A673 (cell line): Measurements from ENCODE around the gene CDH23. TPM values are rescaled to one million over a fixed set of nuclear protein-coding genes. Genes with fewer than 3 reads are reported as not detected.

Experiments used
- BruUV-seq: library from RNA; stranded (reverse); fragments of 400-500 nt; replicated peaks from 2 replicates; lab custom pipeline; 2021; lab: Mats Ljungman, UMichigan
- CTCF ChIA-PET: fragments of 300-600 bp; sonication (Branson Sonifier 250); formaldehyde crosslinking; loops from one replicate; lab custom pipeline; 2022; ENCODE audit warnings: antibody characterized with exemption; lab: Charles Lee
- POLR2A ChIA-PET: fragments of 300-600 bp; sonication (Branson Sonifier 250); formaldehyde crosslinking; loops from one replicate; lab custom pipeline; 2022; ENCODE audit warnings: antibody characterized with exemption; ENCODE audit not compliant: low non-redundant PET; lab: Charles Lee
- DNase-seq: peaks from one replicate; pipeline ENCODE4 v3.0.0-alpha.2; 2015; ENCODE audit warnings: low spot score
- H3K27ac ChIP-seq: fragments of 200-600 bp; sonication (generic); 2 replicates; pipeline ENCODE4 v1.5.1; 2016; ENCODE audit warnings: mixed run types, low read depth, mild to moderate bottlenecking, mixed read lengths, antibody characterized with exemption, low read length; ENCODE audit not compliant: poor library complexity, severe bottlenecking
- H3K27me3 ChIP-seq: fragments of 200-600 bp; sonication (generic); replicated peaks from 2 replicates; pipeline ENCODE4 v1.6.1; 2017; ENCODE audit warnings: mixed run types, low read depth, mild to moderate bottlenecking, mixed read lengths, antibody characterized with exemption, low read length; ENCODE audit not compliant: insufficient read depth, poor library complexity
- H3K36me3 ChIP-seq: fragments of 200-600 bp; sonication (generic); 2 replicates; pipeline ENCODE4 v1.6.1; 2016; ENCODE audit warnings: mixed run types, mild to moderate bottlenecking, mixed read lengths, antibody characterized with exemption, low read length; ENCODE audit not compliant: insufficient read depth, poor library complexity, severe bottlenecking
- H3K4me1 ChIP-seq: fragments of 200-600 bp; sonication (generic); 2 replicates; pipeline ENCODE4 v1.6.1; 2017; ENCODE audit warnings: mixed run types, mild to moderate bottlenecking, mixed read lengths, antibody characterized with exemption, low read length; ENCODE audit not compliant: insufficient read depth, poor library complexity, severe bottlenecking
- H3K4me3 ChIP-seq: fragments of 200-600 bp; sonication (generic); 2 replicates; pipeline ENCODE4 v1.5.1; 2016; ENCODE audit warnings: low read depth, mixed run types, mild to moderate bottlenecking, mixed read lengths, low read length; ENCODE audit not compliant: poor library complexity, severe bottlenecking
- H3K9me3 ChIP-seq: fragments of 200-600 bp; sonication (generic); 2 replicates; pipeline ENCODE4 v1.6.1; 2016; ENCODE audit warnings: mixed run types, low read depth, mild to moderate bottlenecking, mixed read lengths, antibody characterized with exemption, low read length; ENCODE audit not compliant: poor library complexity, severe bottlenecking
- CTCF ChIP-seq: fragments of 300-800, 200-600 bp; sonication (generic); conservative IDR thresholded peaks from 2 replicates; pipeline ENCODE4 v1.5.1; 2017; ENCODE audit warnings: low read depth, mild to moderate bottlenecking, antibody characterized with exemption, low read length, moderate library complexity, mixed read lengths
- EZH2 ChIP-seq: fragments of 200-600 bp; sonication (generic); IDR thresholded peaks from 2 replicates; pipeline ENCODE4 v1.6.1; 2017; ENCODE audit warnings: borderline replicate concordance, low read depth, mild to moderate bottlenecking, mixed read lengths, antibody characterized with exemption, low read length; ENCODE audit not compliant: poor library complexity, severe bottlenecking
- intact Hi-C: fragments of 100-400 bp; cut with micrococcal nuclease; formaldehyde crosslinking; loops from one replicate; pipeline ENCODE4 v1.10.0; 2022; ENCODE audit not compliant: unreplicated experiment
- total RNA-seq: library from RNA; stranded (reverse); gene quantifications from 2 replicates; pipeline ENCODE4 v1.2.3, GENCODE V29; 2021

The CDH23 gene
- total RNA-seq, 1 experiment from 2014 or later, result 49.7 TPM

GRCh38 chr10:71666639-71667386 is 270.1 kb downstream of the CDH23 start:
- intact Hi-C loops, result no loop called here
- TF ChIP-seq EZH2 (no peak), CTCF (no peak)
- no peaks in the 10 kb centered on the region for H3K36me3 ChIP-seq
- H3K9me3 ChIP-seq, result no peaks in the 10 kb centered on the region
- no peak overlapping the region for H3K4me3 ChIP-seq
- no TSS peak for BruUV-seq
- CTCF ChIA-PET, result no interaction called here
- no peaks in the 10 kb centered on the region for H3K27me3 ChIP-seq
- H3K27ac ChIP-seq, result no peak overlapping the region
- POLR2A ChIA-PET, result no interaction called here
- DNase-seq, result no peak
- no peaks in the 10 kb centered on the region for H3K4me1 ChIP-seq

GRCh38 chr10:71667387-71667752 is 270.6 kb downstream of the CDH23 start:
- H3K4me1 ChIP-seq, result no peaks in the 10 kb centered on the region
- TF ChIP-seq CTCF, result no peak
- TF ChIP-seq EZH2, result no peak
- ChIA-PET CTCF (no interaction called here), POLR2A (no interaction called here)
- no peak overlapping the region for H3K27ac ChIP-seq
- DNase-seq, result no peak
- intact Hi-C loops, result no loop called here
- H3K4me3 ChIP-seq, result no peak overlapping the region
- no peaks in the 10 kb centered on the region for H3K9me3 ChIP-seq
- no peaks in the 10 kb centered on the region for H3K36me3 ChIP-seq
- no peaks in the 10 kb centered on the region for H3K27me3 ChIP-seq
- no TSS peak for BruUV-seq

GRCh38 chr10:71671994-71672946 is 275.6 kb downstream of the CDH23 start:
- TF ChIP-seq EZH2 (no peak), CTCF (no peak)
- Histone ChIP-seq H3K4me1 (no peaks in the 10 kb centered on the region), H3K36me3 (no peaks in the 10 kb centered on the region), H3K27me3 (no peaks in the 10 kb centered on the region), H3K27ac (no peak overlapping the region), H3K4me3 (no peak overlapping the region), H3K9me3 (no peaks in the 10 kb centered on the region)
- CTCF ChIA-PET, result no interaction called here
- BruUV-seq, result no TSS peak
- intact Hi-C loops, result no loop called here
- no peak for DNase-seq
- POLR2A ChIA-PET, result no interaction called here
